HepG2 (cell line): ENCODE results near the gene DUSP12. TPM values are rescaled to one million over a fixed set of nuclear protein-coding genes. Genes with fewer than 3 reads are reported as not detected.
"Not testable (repeated sequence)": the region's sequence is repeated elsewhere in the genome, so short reads cannot be mapped to it uniquely, and the experiment has no call there.

ENCODE experiments used
- ATAC-seq: fragments of 200-7000 bp; cut with Tn5 transposase; 3 replicates; pipeline ENCODE4 v1.9.1; 2020; ENCODE audit warnings: mild to moderate bottlenecking, moderate library complexity
- BruUV-seq: library from RNA; stranded (reverse); fragments of 400-500 nt; replicated peaks from 2 replicates; lab custom pipeline; 2021; lab: Mats Ljungman, UMichigan
- CTCF ChIA-PET: fragments of 300-600 bp; formaldehyde crosslinking; extraction: SDS; loops from one replicate; lab custom pipeline; 2021; ENCODE audit warnings: low total read pairs, inconsistent platforms, low intra/inter-chr PET ratio; lab: Yijun Ruan, JAX
- POLR2A ChIA-PET: fragments of 350-600 bp; sonication (Branson Sonifier 250); formaldehyde crosslinking; loops from one replicate; lab custom pipeline; 2020; ENCODE audit warnings: antibody characterized with exemption, inconsistent platforms; lab: Yijun Ruan, JAX
- DNase-seq: peaks from one replicate; pipeline ENCODE4 v3.0.0-alpha.2; 2015; ENCODE audit warnings: low spot score
- FAIRE-seq: peaks from 3 replicates; lab custom pipeline; 2011; peaks lifted over from hg19 to GRCh38; lab: Jason Lieb, UNC
- H2AFZ ChIP-seq: one replicate; pipeline ENCODE4 v1.6.1; 2011; ENCODE audit warnings: low read length, inconsistent platforms
- H3K27ac ChIP-seq: fragments of 300-600 bp; 3 replicates; pipeline ENCODE4 v1.8.0; 2011; ENCODE audit warnings: mixed run types, mild to moderate bottlenecking, mixed read lengths, low read length, inconsistent platforms; ENCODE audit not compliant: insufficient read depth; ENCODE audit errors: extremely low read length
- H3K27me3 ChIP-seq, 2 experiments: fragments of 200-600 bp in 1 of 2; 2 replicates in 1 of 2; 3 replicates in 1 of 2; pipeline versions ENCODE4 v1.6.0 to v1.8.0; 2011; ENCODE audit warnings: low read length in 2 of 2, mild to moderate bottlenecking in 2 of 2, moderate library complexity in 2 of 2, inconsistent platforms in 1 of 2; ENCODE audit not compliant: insufficient read depth in 2 of 2, control insufficient read depth in 1 of 2
- H3K36me3 ChIP-seq, 2 experiments: fragments of 200-600 bp in 1 of 2; replicated peaks in 1 of 2; 2 replicates in 1 of 2; 3 replicates in 1 of 2; pipeline versions ENCODE4 v1.5.1 to v1.8.0; 2011; ENCODE audit warnings: low read length in 2 of 2, inconsistent platforms in 1 of 2; ENCODE audit not compliant: insufficient read depth in 2 of 2, control insufficient read depth in 1 of 2
- H3K4me1 ChIP-seq: 2 replicates; pipeline ENCODE4 v1.5.1; 2012; ENCODE audit warnings: low read length, inconsistent platforms; ENCODE audit not compliant: insufficient read depth
- H3K4me2 ChIP-seq: 2 replicates; pipeline ENCODE4 v1.6.0; 2011; ENCODE audit warnings: low read depth, low read length, inconsistent platforms
- H3K4me3 ChIP-seq, 3 experiments: fragments of 200-600 bp in 1 of 3; sonication (generic), shearing (Covaris generic) in 1 of 3; replicated peaks in 1 of 3; 2 replicates each; pipeline ENCODE4 v1.5.1; 2011 to 2016; ENCODE audit warnings: low read length in 3 of 3, inconsistent platforms in 2 of 3, low read depth in 2 of 3, mild to moderate bottlenecking in 2 of 3, control low read depth in 1 of 3, mixed read lengths in 1 of 3; ENCODE audit not compliant: insufficient read depth in 1 of 3
- H3K79me2 ChIP-seq: one replicate; pipeline ENCODE4 v1.6.1; 2011; ENCODE audit warnings: low read length, inconsistent platforms; ENCODE audit not compliant: insufficient read depth
- H3K9ac ChIP-seq: 2 replicates; pipeline ENCODE4 v1.6.0; 2011; ENCODE audit warnings: mild to moderate bottlenecking, low read depth, low read length, inconsistent platforms; ENCODE audit not compliant: insufficient read depth
- H3K9me3 ChIP-seq: 2 replicates; pipeline ENCODE4 v1.5.1; 2012; ENCODE audit warnings: mild to moderate bottlenecking, low read length
- H4K20me1 ChIP-seq: 2 replicates; pipeline ENCODE4 v1.6.0; 2011; ENCODE audit warnings: inconsistent platforms, mild to moderate bottlenecking, low read length, moderate library complexity; ENCODE audit not compliant: insufficient read depth
- SIX4 ChIP-seq: sonication (generic); formaldehyde crosslinking; IDR thresholded peaks from 2 replicates; pipeline ENCODE4 v1.4.0; 2020; ENCODE audit warnings: missing genetic modification reagents
- ZNF10 ChIP-seq: sonication (generic); formaldehyde crosslinking; IDR thresholded peaks from 2 replicates; pipeline ENCODE4 v1.4.0; 2020; ENCODE audit warnings: mild to moderate bottlenecking, low read depth, missing genetic modification reagents, borderline replicate concordance
- ZNF567 ChIP-seq: sonication (generic); formaldehyde crosslinking; IDR thresholded peaks from 2 replicates; pipeline ENCODE4 v1.8.1; 2023; ENCODE audit warnings: mild to moderate bottlenecking, missing genetic modification reagents, borderline replicate concordance
- WGBS: methylation state at CpG from one replicate; pipeline ENCODE4 v1.1.6; 2017; ENCODE audit warnings: low lambda C conversion rate; 5-methylcytosine and 5-hydroxymethylcytosine counted together
- in situ Hi-C: cut with HindIII; loops from 2 replicates; pipeline ENCODE4 v1.10.0; 2017; ENCODE audit warnings: low pct_unique_long_range_greater_than_20kb; ENCODE audit not compliant: extremely low pct_ligation_motif_present
- intact Hi-C: fragments of 100-400 bp; cut with micrococcal nuclease; formaldehyde crosslinking; loops from one replicate; pipeline ENCODE4 v1.10.0; 2022; ENCODE audit not compliant: unreplicated experiment
- polyA plus RNA-seq, 8 experiments: library from polyadenylated mRNA; depleted of rRNA in 3 of 8; stranded (reverse) in 7 of 8; unstranded in 1 of 8; fragments of >200 nt; fragmentation: Illumina TruSeq in 4 of 8; extraction: Trizol in 4 of 8; gene quantifications; 2 replicates each; pipeline versions ENCODE4 v1.2.1 to v1.2.3, GENCODE V29; 2011 to 2016; ENCODE audit warnings: low read depth in 4 of 8, missing spikeins in 1 of 8, mixed read lengths in 1 of 8; ENCODE audit not compliant: insufficient read depth in 1 of 8
- total RNA-seq, 5 experiments: library from RNA; depleted of rRNA; stranded (reverse); fragments of >200 nt; fragmentation: Illumina TruSeq; extraction: Trizol; gene quantifications; 2 replicates each; pipeline ENCODE4 v1.2.3, GENCODE V29; 2016; ENCODE audit warnings: low read depth in 1 of 5
- TF ChIP-seq, protein P1 (sequence below): sonication (generic); formaldehyde crosslinking; IDR thresholded peaks from 2 replicates; pipeline ENCODE4 v1.4.0; 2020; ENCODE audit warnings: missing genetic modification reagents, mild to moderate bottlenecking, borderline replicate concordance

Gene DUSP12
- total and polyA plus RNA-seq, 2 of the 13 experiments (the other 11 are each of a cell fraction or from before 2014, with no cell fraction given), result 36.7 to 37.1 TPM

DNA sequence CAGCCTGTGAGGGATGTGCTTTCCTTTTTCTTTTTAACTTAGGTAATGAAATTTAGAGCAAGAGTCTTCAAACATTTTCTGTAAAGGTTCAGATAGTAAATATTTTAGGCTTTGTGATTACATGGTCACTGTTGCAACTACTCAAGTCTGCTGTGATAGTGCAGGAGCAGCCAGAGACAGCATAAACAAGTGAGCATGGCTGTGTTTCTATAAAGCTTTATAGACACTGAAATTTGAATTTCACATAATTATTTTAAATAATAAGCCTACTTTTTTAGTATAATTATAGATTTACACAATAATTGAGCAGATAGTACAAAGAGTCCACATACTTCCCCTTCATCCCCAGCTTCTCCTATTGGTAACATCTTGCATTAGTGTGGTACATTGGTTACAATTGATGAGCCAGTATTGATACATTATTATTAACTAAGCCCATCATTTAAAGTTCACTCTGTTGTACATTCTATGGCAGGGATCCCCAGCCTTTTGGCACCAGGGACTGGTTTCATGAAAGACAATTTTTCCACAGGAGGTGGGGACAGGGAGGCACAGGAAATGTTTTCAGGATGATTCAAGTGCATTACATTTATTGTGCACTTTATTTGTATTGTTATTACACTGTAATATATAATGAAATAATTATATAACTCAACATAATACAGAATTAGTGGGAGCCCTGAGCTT lies 19.5 kb downstream of the DUSP12 start (continued):
- TF ChIP-seq SIX4 (CRISPR knock-in tag) (no peak), ZNF567 (no peak)

DNA sequence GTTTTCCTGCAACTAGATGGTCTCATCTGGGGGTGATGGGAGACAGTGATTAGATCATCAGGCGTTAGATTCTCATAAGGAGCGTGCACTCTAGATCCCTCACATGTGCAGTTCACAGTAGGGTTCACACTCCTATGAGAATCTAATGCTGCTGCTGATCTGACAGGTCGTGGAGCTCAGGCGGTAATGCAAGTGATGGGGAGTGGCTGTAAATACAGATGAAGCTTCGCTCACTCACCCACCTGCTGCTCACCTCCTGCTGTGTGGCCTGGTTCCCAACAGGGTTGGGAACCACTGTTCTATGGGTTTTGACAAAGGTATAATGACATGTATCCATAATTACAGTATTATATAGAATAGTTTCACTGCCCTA lies 20.1 kb downstream of the DUSP12 start:
- H2AFZ ChIP-seq, DNase-seq, H3K9ac ChIP-seq, BruUV-seq, POLR2A ChIA-PET, H3K27ac ChIP-seq, H4K20me1 ChIP-seq, FAIRE-seq, in situ Hi-C loops, CTCF ChIA-PET, H3K36me3 ChIP-seq, H3K4me2 ChIP-seq, H3K27me3 ChIP-seq, H3K9me3 ChIP-seq, H3K4me3 ChIP-seq, ATAC-seq, intact Hi-C loops: not testable (repeated sequence)
- WGBS, result 93% methylated on average over 5 of the region's 5 CpGs
- H3K4me1 ChIP-seq, result peaks cover 17% of the 10 kb centered on the region
- peaks cover 50% of the 10 kb centered on the region for H3K79me2 ChIP-seq

DNA sequence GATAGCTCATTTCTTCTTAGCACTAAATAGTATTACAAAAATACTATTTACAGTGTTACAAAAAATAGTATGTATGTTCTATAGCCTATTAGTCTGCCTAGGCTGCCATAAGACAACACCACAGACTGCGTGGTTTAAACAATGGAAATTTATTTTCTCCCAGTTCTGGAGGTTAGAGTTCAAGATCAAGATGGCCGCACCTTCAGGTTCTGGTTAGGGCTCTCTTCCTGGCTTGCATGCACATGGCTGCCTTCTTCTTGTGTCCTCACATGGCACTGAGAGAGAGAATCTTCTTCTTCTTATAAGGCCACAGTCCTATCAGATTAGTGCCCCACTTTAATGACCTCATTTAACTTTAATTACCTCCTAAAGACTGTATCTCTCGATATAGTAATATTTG lies 20.7 kb downstream of the DUSP12 start:
- no peak for TF ChIP-seq ZNF10 (CRISPR knock-in tag)
- TF ChIP-seq, protein P1, sequence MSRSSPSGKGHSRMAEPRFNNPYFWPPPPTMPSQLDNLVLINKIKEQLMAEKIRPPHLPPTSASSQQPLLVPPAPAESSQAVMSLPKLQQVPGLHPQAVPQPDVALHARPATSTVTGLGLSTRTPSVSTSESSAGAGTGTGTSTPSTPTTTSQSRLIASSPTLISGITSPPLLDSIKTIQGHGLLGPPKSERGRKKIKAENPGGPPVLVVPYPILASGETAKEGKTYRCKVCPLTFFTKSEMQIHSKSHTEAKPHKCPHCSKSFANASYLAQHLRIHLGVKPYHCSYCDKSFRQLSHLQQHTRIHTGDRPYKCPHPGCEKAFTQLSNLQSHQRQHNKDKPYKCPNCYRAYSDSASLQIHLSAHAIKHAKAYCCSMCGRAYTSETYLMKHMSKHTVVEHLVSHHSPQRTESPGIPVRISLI, result no peak
- peaks cover 55% of the 10 kb centered on the region for H3K79me2 ChIP-seq
- BruUV-seq, result no TSS peak
- DNase-seq, result no peak
- H3K4me2 ChIP-seq, result no peak overlapping the region
- H3K36me3 ChIP-seq, result no peaks in the 10 kb centered on the region
- no peaks in the 10 kb centered on the region; a peak in 1 of 5 replicates for H3K27me3 ChIP-seq
- ChIA-PET POLR2A (no interaction called here), CTCF (no interaction called here)
- peaks cover 17% of the 10 kb centered on the region for H3K4me1 ChIP-seq
- no peaks in the 10 kb centered on the region; the same call in 1 of the 2 replicates for H4K20me1 ChIP-seq
- H2AFZ ChIP-seq, result no peak overlapping the region
- 99% methylated on average over 3 of the region's 3 CpGs for WGBS
- FAIRE-seq, result no peak
- H3K9ac ChIP-seq, result no peak overlapping the region
- no peaks in the 10 kb centered on the region for H3K9me3 ChIP-seq
- ATAC-seq, result no peak
- intact Hi-C loops, result no loop called here
- no peak overlapping the region for H3K4me3 ChIP-seq
- no peak overlapping the region for H3K27ac ChIP-seq
- in situ Hi-C loops, result no loop called here
